GM12878 (cell line): ENCODE data around the gene RHBDD1. TPM values are rescaled to one million over a fixed set of nuclear protein-coding genes. Genes with fewer than 3 reads are reported as not detected.

ENCODE experiments used
- ATAC-seq: fragments of 200-7000 bp; cut with Tn5 transposase; 3 replicates; pipeline ENCODE4 v1.9.1; 2020; ENCODE audit warnings: mild to moderate bottlenecking, moderate library complexity
- BruUV-seq: library from RNA; stranded (reverse); fragments of 400-500 nt; replicated peaks from 2 replicates; lab custom pipeline; 2021; lab: Mats Ljungman, UMichigan
- CTCF ChIA-PET: fragments of 300-600 bp; sonication (Branson Sonifier 250); formaldehyde crosslinking; extraction: SDS; loops from one replicate; lab custom pipeline; 2021; ENCODE audit warnings: inconsistent platforms; lab: Yijun Ruan, JAX
- POLR2A ChIA-PET: fragments of 350-600 bp; formaldehyde crosslinking; extraction: SDS; loops from one replicate; lab custom pipeline; 2021; ENCODE audit warnings: inconsistent platforms; lab: Charles Lee
- RAD21 ChIA-PET: fragments of 300-600 bp; sonication (Branson Sonifier 250); formaldehyde crosslinking; loops from one replicate; lab custom pipeline; 2023; ENCODE audit warnings: antibody characterized with exemption; ENCODE audit not compliant: unreplicated experiment; lab: Charles Lee
- SMC1A ChIA-PET: fragments of 300-600 bp; sonication (Branson Sonifier 250); formaldehyde crosslinking; loops from one replicate; lab custom pipeline; 2023; ENCODE audit not compliant: unreplicated experiment, uncharacterized antibody; lab: Charles Lee
- DNase-seq: peaks from one replicate; pipeline ENCODE4 v3.0.0-alpha.2; 2011; ENCODE audit warnings: low read depth, low spot score
- FAIRE-seq: peaks from 3 replicates; lab custom pipeline; 2011; peaks lifted over from hg19 to GRCh38; lab: Jason Lieb, UNC
- H2AFZ ChIP-seq: 2 replicates; pipeline ENCODE4 v1.6.0; 2011; ENCODE audit warnings: low read depth, low read length, control low read depth; ENCODE audit not compliant: control insufficient read depth
- H3K27ac ChIP-seq: 2 replicates; pipeline ENCODE4 v1.5.1; 2011; ENCODE audit warnings: control low read depth; ENCODE audit not compliant: control insufficient read depth, insufficient read depth
- H3K27me3 ChIP-seq, 2 experiments: replicated peaks in 1 of 2; 2 replicates each; pipeline versions ENCODE4 v1.6.0 to v1.6.1; 2011; ENCODE audit warnings: low read length in 1 of 2; ENCODE audit not compliant: control insufficient read depth in 2 of 2, insufficient read depth in 2 of 2
- H3K36me3 ChIP-seq, 2 experiments: 2 replicates each; pipeline ENCODE4 v1.5.1; 2011; ENCODE audit warnings: low read length in 1 of 2; ENCODE audit not compliant: control insufficient read depth in 2 of 2, insufficient read depth in 2 of 2
- H3K4me1 ChIP-seq: 2 replicates; pipeline ENCODE4 v1.6.1; 2011; ENCODE audit warnings: mild to moderate bottlenecking, low read length, moderate library complexity, mixed read lengths; ENCODE audit not compliant: control insufficient read depth, insufficient read depth
- H3K4me2 ChIP-seq: 2 replicates; pipeline ENCODE4 v1.6.0; 2011; ENCODE audit warnings: control low read depth; ENCODE audit not compliant: control insufficient read depth, insufficient read depth
- H3K4me3 ChIP-seq: fragments of 200-600 bp; sonication (generic); 2 replicates; pipeline ENCODE4 v1.5.1; 2016
- H3K79me2 ChIP-seq: 2 replicates; pipeline ENCODE4 v1.6.0; 2011; ENCODE audit warnings: low read length; ENCODE audit not compliant: control insufficient read depth, insufficient read depth
- H3K9ac ChIP-seq: 2 replicates; pipeline ENCODE4 v1.8.0; 2011; ENCODE audit warnings: low read length, control low read depth, mixed read lengths; ENCODE audit not compliant: control insufficient read depth, insufficient read depth
- H3K9me3 ChIP-seq: replicated peaks from 3 replicates; pipeline ENCODE4 v1.5.1; 2011; ENCODE audit warnings: mild to moderate bottlenecking, low read length; ENCODE audit not compliant: control insufficient read depth, insufficient read depth
- H4K20me1 ChIP-seq: 2 replicates; pipeline ENCODE4 v1.6.0; 2011; ENCODE audit not compliant: control insufficient read depth, insufficient read depth
- CBX5 ChIP-seq: sonication (generic); IDR thresholded peaks from 2 replicates; pipeline ENCODE4 v1.6.1; 2016; ENCODE audit warnings: low read depth, moderate library complexity, mild to moderate bottlenecking, inconsistent platforms
- CHD1 ChIP-seq: IDR thresholded peaks from 2 replicates; pipeline ENCODE4 v1.6.1; 2012; ENCODE audit warnings: low read depth, low read length, improper control_type of control experiment
- EP300 ChIP-seq, 2 experiments: fragments of 150-350 bp in 1 of 2; IDR thresholded peaks; 2 replicates each; pipeline ENCODE4 v1.6.1; 2011 to 2012; ENCODE audit warnings: low read depth in 2 of 2, low read length in 2 of 2, borderline replicate concordance in 1 of 2, improper control_type of control experiment in 1 of 2, inconsistent platforms in 1 of 2; ENCODE audit not compliant: control insufficient read depth in 1 of 2
- MAX ChIP-seq: IDR thresholded peaks from 2 replicates; pipeline ENCODE4 v1.6.1; 2012; ENCODE audit warnings: low read depth, low read length, improper control_type of control experiment
- NFYA ChIP-seq: IDR thresholded peaks from 2 replicates; pipeline ENCODE4 v1.6.1; 2011; ENCODE audit warnings: low read depth, mild to moderate bottlenecking, low read length, improper control_type of control experiment, borderline replicate concordance
- REST ChIP-seq: IDR thresholded peaks from 2 replicates; pipeline ENCODE4 v1.6.1; 2012; ENCODE audit warnings: mild to moderate bottlenecking, low read depth, low read length
- RUNX3 ChIP-seq: IDR thresholded peaks from 2 replicates; pipeline ENCODE4 v1.6.1; 2012; ENCODE audit warnings: low read length, inconsistent platforms
- SUZ12 ChIP-seq: fragments of 200-600 bp; sonication (generic); IDR thresholded peaks from one replicate; pipeline ENCODE4 v1.6.1; 2018; ENCODE audit warnings: antibody characterized with exemption, mild to moderate bottlenecking; ENCODE audit not compliant: unreplicated experiment
- ZBTB11 ChIP-seq: fragments of 450-650 bp; formaldehyde crosslinking; IDR thresholded peaks from 2 replicates; pipeline ENCODE4 v1.5.0; 2022; ENCODE audit warnings: mild to moderate bottlenecking, missing genetic modification characterization
- ZNF592 ChIP-seq: fragments of 450-650 bp; IDR thresholded peaks from 2 replicates; pipeline ENCODE4 v1.6.1; 2017; ENCODE audit warnings: mild to moderate bottlenecking, moderate library complexity
- WGBS: methylation state at CpG from one replicate; pipeline ENCODE4 v1.1.6; 2016; ENCODE audit warnings: low lambda C conversion rate; ENCODE audit not compliant: insufficient replicate concordance, insufficient coverage; ENCODE audit errors: missing lambda C conversion rate; 5-methylcytosine and 5-hydroxymethylcytosine counted together
- in situ Hi-C: fragments of 300-500 bp; cut with MboI; formaldehyde crosslinking; loops from 9 replicates; pipeline ENCODE4 v1.14.3; 2018; ENCODE audit warnings: mixed read lengths
- intact Hi-C: fragments of 100-400 bp; cut with micrococcal nuclease; formaldehyde crosslinking; loops from one replicate; pipeline ENCODE4 v1.14.2; 2022; ENCODE audit not compliant: unreplicated experiment
- polyA plus RNA-seq, 11 experiments: library from polyadenylated mRNA; depleted of rRNA in 4 of 11; unstranded in 6 of 11; stranded (reverse) in 5 of 11; fragments of >200 nt; fragmentation: Nextera tagmentation in 4 of 11; fragmentation: Illumina TruSeq in 1 of 11; extraction: Ambion mirVana in 4 of 11; extraction: Trizol in 1 of 11; gene quantifications; 1 replicate in 1 of 11; 2 replicates in 10 of 11; pipeline versions ENCODE4 v1.2.1 to v1.2.3, GENCODE V29; 2011 to 2016; ENCODE audit warnings: inconsistent platforms in 2 of 11, missing spikeins in 2 of 11, low read depth in 1 of 11
- total RNA-seq, 4 experiments: library from RNA; depleted of rRNA in 3 of 4; stranded (reverse); fragments of >200 nt in 3 of 4; fragmentation: Illumina TruSeq in 1 of 4; extraction: Trizol in 1 of 4; gene quantifications; 2 replicates each; pipeline versions ENCODE4 v1.2.1 to v1.2.3, GENCODE V29; 2013 to 2021
- TF ChIP-seq, protein P1 (sequence below): fragments of 450-650 bp; IDR thresholded peaks from 2 replicates; pipeline ENCODE4 v1.6.1; 2014; ENCODE audit warnings: mild to moderate bottlenecking

RHBDD1 gene
- total and polyA plus RNA-seq, 10 of the 15 experiments (the other 5 are each of a cell fraction or from before 2014, with no cell fraction given), result 7.1 to 36.4 (median 14.7) TPM

- intact Hi-C loops, result no loop called here
- TF ChIP-seq EP300 (IDR thresholded peaks at IDR 0.05; ENCODE audit: borderline replicate concordance in 1 of 2, control insufficient read depth in 1 of 2, low read depth in 2 of 2, low read length in 2 of 2) (no peak), RUNX3 (no peak), MAX (no peak), REST (no peak), SUZ12 (no peak), CBX5 (no peak), CHD1 (no peak), NFYA (no peak), ZNF592 (no peak), ZBTB11 (CRISPR knock-in tag) (no peak)
- TF ChIP-seq, protein P1, sequence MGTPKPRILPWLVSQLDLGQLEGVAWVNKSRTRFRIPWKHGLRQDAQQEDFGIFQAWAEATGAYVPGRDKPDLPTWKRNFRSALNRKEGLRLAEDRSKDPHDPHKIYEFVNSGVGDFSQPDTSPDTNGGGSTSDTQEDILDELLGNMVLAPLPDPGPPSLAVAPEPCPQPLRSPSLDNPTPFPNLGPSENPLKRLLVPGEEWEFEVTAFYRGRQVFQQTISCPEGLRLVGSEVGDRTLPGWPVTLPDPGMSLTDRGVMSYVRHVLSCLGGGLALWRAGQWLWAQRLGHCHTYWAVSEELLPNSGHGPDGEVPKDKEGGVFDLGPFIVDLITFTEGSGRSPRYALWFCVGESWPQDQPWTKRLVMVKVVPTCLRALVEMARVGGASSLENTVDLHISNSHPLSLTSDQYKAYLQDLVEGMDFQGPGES, result no peak
These were observed 127.7 kb downstream of the RHBDD1 start for GRCh38 chr2:226963528-226963927.

More at GRCh38 chr2:226963528-226963927, 127.7 kb downstream of the RHBDD1 start:
- H3K27me3 ChIP-seq, result no peaks in the 10 kb centered on the region
- ATAC-seq (no peak), FAIRE-seq (no peak), DNase-seq (no peak)
- ChIA-PET RAD21 (no interaction called here), CTCF (no interaction called here), POLR2A (interaction anchor here (0.5 kb wide), 1 partner anchor 143 kb away, joined by 4 read pairs; no protein-coding TSS in a partner anchor), SMC1A (no interaction called here)
- H3K4me1 ChIP-seq, result no peaks in the 10 kb centered on the region
- no peaks in the 10 kb centered on the region for H3K36me3 ChIP-seq
- no peaks in the 10 kb centered on the region for H3K79me2 ChIP-seq
- H3K9ac ChIP-seq, result no peak overlapping the region
- H3K4me2 ChIP-seq, result no peak overlapping the region
- in situ Hi-C loops, result no loop called here
- no peak overlapping the region for H2AFZ ChIP-seq
- no peaks in the 10 kb centered on the region for H4K20me1 ChIP-seq
- no peak overlapping the region for H3K27ac ChIP-seq
- no peaks in the 10 kb centered on the region; the same call in none of the 3 replicates for H3K9me3 ChIP-seq
- H3K4me3 ChIP-seq, result no peak overlapping the region
- whole genome bisulfite sequencing, result 100% methylated on average over 1 of the region's 1 CpG
- no TSS peak for BruUV-seq
